Stomach (tissue), 19 donors: ENCODE data around the gene RELB. TPM values are rescaled to one million over a fixed set of nuclear protein-coding genes. Genes with fewer than 3 reads are reported as not detected.

Source experiments
- DNase-seq, 2 donors: peaks; one replicate each; pipeline versions ENCODE4 v3.0.0 to v3.0.0-alpha.2; 2013 to 2019
- H3K27ac ChIP-seq, 5 donors: fragments of 200-600 bp in 4 of 5; sonication (generic) in 4 of 5; one replicate each; pipeline ENCODE4 v1.5.1; 2013 to 2019; ENCODE audit warnings: mild to moderate bottlenecking in 1 of 5, moderate library complexity in 1 of 5
- H3K27me3 ChIP-seq, 3 donors: fragments of 200-600 bp; sonication (generic); one replicate each; pipeline ENCODE4 v1.5.1; 2017 to 2019; ENCODE audit warnings: mixed run types in 1 of 3
- H3K36me3 ChIP-seq, 4 donors: fragments of 200-600 bp; sonication (generic); 1 replicate in 3 of 4; 2 replicates in 1 of 4; pipeline ENCODE4 v1.5.1; 2016 to 2019
- H3K4me1 ChIP-seq, 4 donors: fragments of 200-600 bp; sonication (generic); one replicate each; pipeline ENCODE4 v1.5.1; 2016 to 2019
- H3K4me3 ChIP-seq, 4 donors: fragments of 200-600 bp; sonication (generic) in 3 of 4; one replicate each; pipeline ENCODE4 v1.5.1; 2016 to 2019; ENCODE audit warnings: mild to moderate bottlenecking in 1 of 4
- H3K9me3 ChIP-seq, 4 donors: fragments of 200-600 bp; sonication (generic); one replicate each; pipeline ENCODE4 v1.5.1; 2016 to 2019
- CTCF ChIP-seq, 7 experiments: fragments of 450-650 bp in 4 of 7; fragments of 200-600 bp in 3 of 7; sonication (generic) in 3 of 7; IDR thresholded peaks; one replicate each; pipeline ENCODE4 v1.5.1; 2016 to 2019; ENCODE audit warnings: antibody characterized with exemption in 7 of 7, control low read depth in 2 of 7, mild to moderate bottlenecking in 1 of 7
- EP300 ChIP-seq: sonication (generic); formaldehyde crosslinking; IDR thresholded peaks from one replicate; pipeline ENCODE4 v1.6.1; 2017; ENCODE audit warnings: antibody characterized with exemption
- POLR2A ChIP-seq, 4 donors: fragments of 450-650 bp; IDR thresholded peaks; one replicate each; pipeline ENCODE4 v1.6.1; 2016; ENCODE audit warnings: antibody characterized with exemption in 4 of 4, control low read depth in 2 of 4, mild to moderate bottlenecking in 1 of 4, moderate library complexity in 1 of 4
- POLR2AphosphoS5 ChIP-seq, 3 donors: sonication (generic); formaldehyde crosslinking; IDR thresholded peaks; one replicate each; pipeline ENCODE4 v1.6.1; 2016; ENCODE audit warnings: antibody characterized with exemption in 3 of 3
- WGBS, 5 donors: extraction: QIAGEN DNeasy Blood & Tissue Kit in 3 of 5; methylation state at CpG; one replicate each; pipeline versions ENCODE4 v1.1.5 to v1.1.7; 2013 to 2018; 5-methylcytosine and 5-hydroxymethylcytosine counted together
- intact Hi-C: fragments of 100-400 bp; cut with DNase I; formaldehyde crosslinking; loops from one replicate; pipeline ENCODE4 v1.15.1; 2023; ENCODE audit warnings: low total_unique reads
- long read RNA-seq, 10 donors: transcript quantifications; one replicate each; lab custom pipeline, GENCODE V29; 2026
- polyA plus RNA-seq, 3 donors: library from polyadenylated mRNA; stranded (reverse); fragments of 200-250 nt; gene quantifications; one replicate each; pipeline ENCODE4 v1.2.3, GENCODE V29; 2013
- total RNA-seq, 5 donors: library from RNA; depleted of rRNA; stranded (reverse); fragments of >200 nt; gene quantifications; one replicate each; pipeline versions ENCODE4 v1.1.0 to v1.2.3, GENCODE V29; 2014 to 2016
- donor health status: healthy with polysubstance abuse.
- donor health status: Bipolar disorder and iron deficiency.
- donor health status: healthy.

RELB gene
- total RNA-seq: 10 to 100 TPM in 2 of 5 donors, 1 to 10 TPM in 2, not detected in 1; 3.2 to 33.5 (median 10.2) TPM
- 10 to 100 TPM in 2 of 3 donors, 1 to 10 TPM in 1; 9.8 to 27.0 (median 14.9) TPM for polyA plus RNA-seq
- long read RNA-seq, donor 1: 0 reads
- long read RNA-seq, donor 2: 0 reads
- long read RNA-seq, donor 3, partial matches to known transcripts: 0 of 1 reads
- long read RNA-seq, donor 3, other reads (novel, unspliced or antisense): 0 of 1 reads
- long read RNA-seq, donor 4: 0 reads
- long read RNA-seq, donor 5, partial matches to known transcripts: 0 of 1 reads
- long read RNA-seq, donor 5, other reads (novel, unspliced or antisense): 0 of 1 reads
- long read RNA-seq, donor 6, partial matches to known transcripts: 0 of 3 reads
- long read RNA-seq, donor 6, other reads (novel, unspliced or antisense): 0 of 3 reads
- long read RNA-seq, donor 7, partial matches to known transcripts: 0 of 2 reads
- long read RNA-seq, donor 7, other reads (novel, unspliced or antisense): 0 of 2 reads
- long read RNA-seq, donor 8, partial matches to known transcripts: 0 of 1 reads
- long read RNA-seq, donor 8, other reads (novel, unspliced or antisense): 0 of 1 reads
- long read RNA-seq, donor 9: 0 reads
- long read RNA-seq, donor 10: 0 reads

GRCh38 chr19:45001087-45001739, at the start of gene RELB:
Gene RELB (plus strand): TSS chr19:45001464. CDS start chr19:45001580, 116 bp downstream.
- Histone ChIP-seq H3K4me3 (peak within 1 kb of the TSS; percentile 77 to 87 (median 83)), H3K36me3 (peaks cover 0 to 32% (median 17%) of the 10 kb centered on the region in 4 donors), H3K27me3 (no peaks in the 10 kb centered on the region), H3K9me3 (no peaks in the 10 kb centered on the region), H3K27ac (peak within 1 kb of the TSS; percentile 98 to 100 (median 100)), H3K4me1 (peaks cover 5 to 35% (median 22%) of the 10 kb centered on the region in 4 donors)
- peak; percentile 97 for DNase-seq
- TF ChIP-seq EP300: peak; percentile 64
- TF ChIP-seq POLR2AphosphoS5 (IDR thresholded peaks at IDR 0.05): peak in 2 of 3 donors; percentile 66 to 75
- no peak for TF ChIP-seq POLR2A (IDR thresholded peaks at IDR 0.05)
- TF ChIP-seq CTCF (IDR thresholded peaks at IDR 0.05): no peak
- 2 to 4% (median 3%) methylated on average over 16 to 79 of the region's 79 CpGs for WGBS, 5 donors
- intact Hi-C loops: no loop called here

GRCh38 chr19:44954278-44954648, 47.0 kb upstream of the RELB start:
- no peak for DNase-seq
- intact Hi-C loops: no loop called here
- no peak for TF ChIP-seq CTCF (IDR thresholded peaks at IDR 0.05)
- Histone ChIP-seq H3K9me3 (no peaks in the 10 kb centered on the region), H3K27ac (peak overlapping the region; percentile 86 to 96 (median 92)), H3K4me1 (peaks cover 29 to 66% (median 58%) of the 10 kb centered on the region in 4 donors), H3K36me3 (peaks cover 0 to 16% (median 15%) of the 10 kb centered on the region in 4 donors), H3K4me3 (peak overlapping the region; percentile 98 to 100 (median 98)), H3K27me3 (no peaks in the 10 kb centered on the region)
- WGBS, 5 donors: 18 to 35% (median 28%) methylated on average over 13 of the region's 13 CpGs

GRCh38 chr19:44954649-44955504, 46.4 kb upstream of the RELB start, which contains the start of gene CLPTM1:
Gene CLPTM1 (plus strand): TSS chr19:44955380. CDS start chr19:44955396, 16 bp downstream.
- DNase-seq: peak; percentile 97 to 99
- Histone ChIP-seq H3K27me3 (no peaks in the 10 kb centered on the region), H3K9me3 (no peaks in the 10 kb centered on the region), H3K36me3 (peaks cover 0 to 13% (median 9%) of the 10 kb centered on the region in 4 donors), H3K4me3 (peak within 1 kb of the TSS; percentile 98 to 100 (median 98)), H3K4me1 (peaks cover 29 to 72% (median 61%) of the 10 kb centered on the region in 4 donors), H3K27ac (peak within 1 kb of the TSS; percentile 86 to 96 (median 92))
- intact Hi-C loops: no loop called here
- 0 to 1% (median 0%) methylated on average over 39 to 65 of the region's 65 CpGs for WGBS, 5 donors
- TF ChIP-seq POLR2A (IDR thresholded peaks at IDR 0.05): peak in 2 of 4 donors; percentile 28 to 37
- TF ChIP-seq EP300: peak; percentile 76
- TF ChIP-seq CTCF (IDR thresholded peaks at IDR 0.05): peak in 1 of 7 experiments; percentile 50
- peak; percentile 42 to 92 (median 83) for TF ChIP-seq POLR2AphosphoS5 (IDR thresholded peaks at IDR 0.05)
